Esophagus muscularis mucosa (tissue), 4 donors: ENCODE data around the gene ASPRV1. TPM values are rescaled to one million over a fixed set of nuclear protein-coding genes. Genes with fewer than 3 reads are reported as not detected.

ENCODE experiments used
- DNase-seq: peaks from one replicate; pipeline ENCODE4 v3.0.0-alpha.2; 2017; ENCODE audit errors: extremely low spot score
- H3K27ac ChIP-seq, 4 donors: fragments of 200-600 bp; sonication (generic); replicated peaks in 1 of 4; 1 replicate in 3 of 4; 2 replicates in 1 of 4; pipeline ENCODE4 v1.5.1; 2016 to 2019; ENCODE audit warnings: mild to moderate bottlenecking in 1 of 4
- H3K27me3 ChIP-seq, 4 donors: fragments of 200-600 bp; sonication (generic); one replicate each; pipeline versions ENCODE4 v1.5.1 to v1.6.0; 2016 to 2019
- H3K36me3 ChIP-seq, 4 donors: fragments of 200-600 bp; sonication (generic); one replicate each; pipeline ENCODE4 v1.5.1; 2016 to 2019
- H3K4me1 ChIP-seq, 4 donors: fragments of 200-600 bp; sonication (generic); one replicate each; pipeline ENCODE4 v1.5.1; 2016 to 2019
- H3K4me3 ChIP-seq, 4 donors: fragments of 200-600 bp; sonication (generic); 1 replicate in 2 of 4; 2 replicates in 2 of 4; pipeline ENCODE4 v1.5.1; 2016 to 2019; ENCODE audit warnings: mild to moderate bottlenecking in 4 of 4, moderate library complexity in 1 of 4
- H3K9me3 ChIP-seq, 4 donors: fragments of 200-600 bp; sonication (generic); 1 replicate in 3 of 4; 2 replicates in 1 of 4; pipeline ENCODE4 v1.5.1; 2016 to 2019
- EP300 ChIP-seq: sonication (generic); formaldehyde crosslinking; IDR thresholded peaks from one replicate; pipeline ENCODE4 v1.6.1; 2017; ENCODE audit warnings: antibody characterized with exemption
- POLR2A ChIP-seq: fragments of 450-650 bp; IDR thresholded peaks from one replicate; pipeline ENCODE4 v1.6.1; 2017; ENCODE audit warnings: antibody characterized with exemption, moderate library complexity, mild to moderate bottlenecking, low read depth
- POLR2AphosphoS5 ChIP-seq, 2 donors: sonication (generic); formaldehyde crosslinking; IDR thresholded peaks; one replicate each; pipeline ENCODE4 v1.6.1; 2017; ENCODE audit warnings: antibody characterized with exemption in 2 of 2
- WGBS: methylation state at CpG from one replicate; pipeline ENCODE4 v1.1.5; 2018; 5-methylcytosine and 5-hydroxymethylcytosine counted together
- intact Hi-C: fragments of 100-400 bp; cut with DNase I; formaldehyde crosslinking; loops from one replicate; pipeline ENCODE4 v1.15.1; 2023
- total RNA-seq, 4 donors: library from RNA; depleted of rRNA; stranded (reverse); fragments of >200 nt; gene quantifications; one replicate each; pipeline versions ENCODE4 v1.1.0 to v1.2.1, GENCODE V29; 2016
- TF ChIP-seq, protein P1 (sequence below), 3 experiments: fragments of 200-600 bp in 2 of 3; fragments of 450-650 bp in 1 of 3; sonication (generic) in 2 of 3; IDR thresholded peaks; one replicate each; pipeline ENCODE4 v1.5.1; 2017 to 2019; ENCODE audit warnings: antibody characterized with exemption in 3 of 3, mild to moderate bottlenecking in 2 of 3, moderate library complexity in 1 of 3

ASPRV1 gene
- total RNA-seq, 4 donors from 2014 or later = 1.2 to 1.7 (median 1.6) TPM

DNA sequence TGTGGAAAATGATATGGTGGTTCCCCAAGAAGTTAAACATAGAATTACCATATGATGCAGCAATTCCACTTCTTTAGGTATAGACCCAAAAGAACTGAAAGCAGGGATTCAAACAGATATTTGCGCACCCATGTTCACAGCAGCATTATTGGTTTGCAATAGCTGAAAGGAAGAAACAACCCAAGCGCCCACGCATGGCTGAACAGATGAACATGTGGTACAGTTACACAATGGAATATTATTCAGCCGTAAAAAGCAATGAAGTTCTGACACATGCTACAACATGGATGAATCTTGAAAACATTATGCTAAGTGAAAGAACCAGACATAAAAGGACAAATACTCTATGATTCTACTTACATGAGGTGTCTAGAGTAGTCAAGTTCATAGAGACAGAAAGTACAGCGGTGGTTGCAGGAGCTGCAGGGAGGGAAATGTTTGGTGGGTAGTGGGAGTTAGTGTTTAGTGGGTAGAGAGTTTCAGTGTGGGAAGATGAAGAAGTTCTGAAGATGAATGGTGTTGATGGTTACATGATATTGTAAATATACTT, 26.7 kb upstream of the ASPRV1 start:
- Histone ChIP-seq H3K27me3 (no peaks in the 10 kb centered on the region), H3K36me3 (peaks cover 0 to 5% (median 0%) of the 10 kb centered on the region in 4 donors), H3K27ac (no peak overlapping the region), H3K4me1 (no peaks in the 10 kb centered on the region), H3K9me3 (no peaks in the 10 kb centered on the region), H3K4me3 (no peak overlapping the region)
- no peak for TF ChIP-seq EP300
- intact Hi-C loops = no loop called here
- WGBS = 94% methylated on average over 5 of the region's 5 CpGs
- DNase-seq = no peak

DNA sequence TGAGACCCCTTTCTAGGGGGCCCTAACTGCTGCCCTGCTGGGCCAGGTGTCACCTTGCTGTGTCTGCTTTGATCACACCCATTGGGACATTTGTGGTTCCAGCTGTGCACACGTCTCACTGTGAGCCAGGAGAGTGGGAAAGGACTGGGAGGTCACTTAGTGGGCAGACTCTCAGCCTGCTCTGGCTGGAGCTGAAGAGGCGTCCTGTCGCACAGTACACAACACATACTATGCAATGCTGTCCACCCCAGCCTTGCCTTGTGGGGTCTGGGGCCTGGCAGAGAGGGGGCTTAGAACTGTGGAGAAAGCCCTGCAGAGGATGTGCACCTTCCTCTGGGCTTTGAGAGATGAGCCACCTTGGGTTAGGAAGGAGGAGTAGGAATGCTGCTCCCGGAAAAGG, 25.3 kb upstream of the ASPRV1 start:
- no peaks in the 10 kb centered on the region for H3K27me3 ChIP-seq
- no peaks in the 10 kb centered on the region for H3K36me3 ChIP-seq
- TF ChIP-seq POLR2A (no peak), EP300 (no peak), POLR2AphosphoS5 (IDR thresholded peaks at IDR 0.05) (no peak)
- TF ChIP-seq, protein P1, sequence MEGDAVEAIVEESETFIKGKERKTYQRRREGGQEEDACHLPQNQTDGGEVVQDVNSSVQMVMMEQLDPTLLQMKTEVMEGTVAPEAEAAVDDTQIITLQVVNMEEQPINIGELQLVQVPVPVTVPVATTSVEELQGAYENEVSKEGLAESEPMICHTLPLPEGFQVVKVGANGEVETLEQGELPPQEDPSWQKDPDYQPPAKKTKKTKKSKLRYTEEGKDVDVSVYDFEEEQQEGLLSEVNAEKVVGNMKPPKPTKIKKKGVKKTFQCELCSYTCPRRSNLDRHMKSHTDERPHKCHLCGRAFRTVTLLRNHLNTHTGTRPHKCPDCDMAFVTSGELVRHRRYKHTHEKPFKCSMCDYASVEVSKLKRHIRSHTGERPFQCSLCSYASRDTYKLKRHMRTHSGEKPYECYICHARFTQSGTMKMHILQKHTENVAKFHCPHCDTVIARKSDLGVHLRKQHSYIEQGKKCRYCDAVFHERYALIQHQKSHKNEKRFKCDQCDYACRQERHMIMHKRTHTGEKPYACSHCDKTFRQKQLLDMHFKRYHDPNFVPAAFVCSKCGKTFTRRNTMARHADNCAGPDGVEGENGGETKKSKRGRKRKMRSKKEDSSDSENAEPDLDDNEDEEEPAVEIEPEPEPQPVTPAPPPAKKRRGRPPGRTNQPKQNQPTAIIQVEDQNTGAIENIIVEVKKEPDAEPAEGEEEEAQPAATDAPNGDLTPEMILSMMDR (IDR thresholded peaks at IDR 0.05) = no peak
- H3K9me3 ChIP-seq = no peaks in the 10 kb centered on the region
- DNase-seq = no peak
- no peak overlapping the region for H3K27ac ChIP-seq
- 92% methylated on average over 4 of the region's 4 CpGs for WGBS
- intact Hi-C loops = no loop called here
- H3K4me3 ChIP-seq = no peak overlapping the region
- no peaks in the 10 kb centered on the region for H3K4me1 ChIP-seq

DNA sequence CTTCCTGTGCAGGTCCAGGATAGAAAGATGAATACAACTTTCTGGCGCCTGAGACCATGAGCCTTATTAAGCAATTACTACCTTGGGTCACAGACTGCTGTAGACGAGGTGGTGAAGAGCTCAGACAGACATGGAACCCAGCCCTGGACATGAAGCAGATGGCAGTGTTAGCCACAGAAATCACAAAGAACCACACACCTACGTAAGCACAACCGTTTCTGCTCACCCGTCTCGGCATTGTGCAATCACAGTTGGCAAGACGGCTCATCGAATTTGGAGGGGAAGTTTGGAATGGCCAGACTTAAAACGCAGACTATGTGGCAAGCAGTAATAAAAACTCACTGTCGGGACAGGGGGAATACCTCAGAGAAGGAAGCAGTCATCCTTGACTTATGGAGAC, 24.3 kb upstream of the ASPRV1 start:
- DNase-seq = no peak
- no peaks in the 10 kb centered on the region for H3K9me3 ChIP-seq
- TF ChIP-seq, protein P1 (IDR thresholded peaks at IDR 0.05) = no peak
- TF ChIP-seq POLR2AphosphoS5 (IDR thresholded peaks at IDR 0.05) = peak in 1 of 2 donors; percentile 24
- no peaks in the 10 kb centered on the region for H3K4me1 ChIP-seq
- no peak overlapping the region for H3K4me3 ChIP-seq
- intact Hi-C loops = no loop called here
- H3K36me3 ChIP-seq = no peaks in the 10 kb centered on the region
- 82% methylated on average over 10 of the region's 10 CpGs for WGBS
- no peaks in the 10 kb centered on the region for H3K27me3 ChIP-seq
- no peak overlapping the region for H3K27ac ChIP-seq

DNA sequence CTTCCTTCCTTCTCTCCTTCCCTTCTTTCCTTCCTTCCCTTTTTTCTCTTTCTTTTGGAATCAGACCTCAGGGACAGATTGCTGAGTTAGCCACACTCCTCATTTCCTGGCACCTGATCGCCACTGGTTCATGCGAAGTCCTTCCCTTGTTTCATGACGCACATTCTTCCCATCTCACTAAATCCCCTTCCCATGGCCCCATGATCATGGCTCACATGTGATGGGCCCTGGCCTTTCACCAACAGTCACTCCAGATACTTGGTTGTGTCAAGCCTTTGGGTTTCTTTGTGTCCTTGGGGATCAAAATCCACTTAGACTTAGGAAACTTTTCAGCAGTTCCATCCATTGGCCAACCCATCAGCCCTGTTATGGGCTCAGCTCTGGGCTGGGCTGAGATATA, 23.8 kb upstream of the ASPRV1 start:
- 87% methylated on average over 3 of the region's 3 CpGs for WGBS
- TF ChIP-seq, protein P1 (IDR thresholded peaks at IDR 0.05) = no peak
- intact Hi-C loops = no loop called here

DNA sequence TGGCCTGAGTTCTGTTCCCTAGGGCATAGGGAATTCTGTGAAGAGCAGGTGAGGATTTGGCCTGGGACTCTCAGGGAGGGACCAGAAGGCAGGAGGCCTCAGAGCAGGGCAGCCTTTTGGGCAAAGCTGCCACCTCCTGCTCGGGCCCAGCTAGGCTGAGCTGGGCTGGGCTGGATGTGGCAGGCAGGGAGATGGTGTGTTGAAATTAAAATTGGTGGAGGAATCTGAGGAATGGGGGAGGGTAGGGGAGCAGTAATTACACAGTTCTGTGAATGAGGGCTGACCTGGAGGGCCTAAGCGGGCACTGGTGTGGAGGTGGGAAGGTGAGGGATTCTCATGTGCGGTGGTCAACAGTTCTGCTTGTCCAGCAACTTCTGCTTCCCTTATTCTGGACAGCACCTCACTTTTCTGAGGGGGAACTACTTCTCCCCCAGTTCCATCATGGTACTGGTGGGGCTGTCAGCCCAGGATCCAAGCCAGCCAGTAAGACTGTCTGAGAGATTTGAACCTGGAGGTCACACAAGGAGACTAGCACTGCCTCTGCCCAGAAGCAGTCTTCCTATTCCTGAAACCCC, 22.0 kb upstream of the ASPRV1 start:
- Histone ChIP-seq H3K36me3 (no peaks in the 10 kb centered on the region), H3K4me1 (no peaks in the 10 kb centered on the region), H3K27ac (no peak overlapping the region), H3K4me3 (no peak overlapping the region), H3K9me3 (no peaks in the 10 kb centered on the region), H3K27me3 (no peaks in the 10 kb centered on the region)
- TF ChIP-seq POLR2A (no peak), POLR2AphosphoS5 (IDR thresholded peaks at IDR 0.05) (no peak), EP300 (no peak)
- TF ChIP-seq, protein P1 (IDR thresholded peaks at IDR 0.05) = no peak
- intact Hi-C loops = no loop called here
- no peak for DNase-seq
- WGBS = 87% methylated on average over 3 of the region's 3 CpGs

More for the DNA sequence above, 23.8 kb upstream of the ASPRV1 start:
- no peak for DNase-seq
- no peaks in the 10 kb centered on the region for H3K9me3 ChIP-seq
- no peak overlapping the region for H3K27ac ChIP-seq
- H3K4me1 ChIP-seq = no peaks in the 10 kb centered on the region
- no peaks in the 10 kb centered on the region for H3K36me3 ChIP-seq
- H3K27me3 ChIP-seq = no peaks in the 10 kb centered on the region
- no peak overlapping the region for H3K4me3 ChIP-seq
